Measurements from ENCODE around the gene ALDH1A3.

The ALDH1A3 gene

GRCh38 chr15:100958326-100959065, 78.9 kb downstream of the ALDH1A3 start:
- no peak for DNase-seq

- no peak for DNase-seq
Measured at GRCh38 chr15:100959066-100960050, 79.7 kb downstream of the ALDH1A3 start.
